Endothelial cell of umbilical vein (primary cell): ENCODE results near the gene PTPN6. TPM values are rescaled to one million over a fixed set of nuclear protein-coding genes. Genes with fewer than 3 reads are reported as not detected.

Experiments
- BruUV-seq: library from RNA; stranded (reverse); fragments of 400-500 nt; replicated peaks from 2 replicates; lab custom pipeline; 2021; lab: Mats Ljungman, UMichigan
- CTCF ChIA-PET: fragments of 300-600, 350-600 bp; sonication (Branson Sonifier 250); formaldehyde crosslinking; loops from one replicate; lab custom pipeline; 2021; ENCODE audit warnings: antibody characterized with exemption, inconsistent platforms; lab: Charles Lee
- POLR2A ChIA-PET: fragments of 300-600, 350-600 bp; sonication (Branson Sonifier 250); formaldehyde crosslinking; loops from one replicate; lab custom pipeline; 2021; ENCODE audit warnings: antibody characterized with exemption, inconsistent platforms; lab: Charles Lee
- DNase-seq: peaks from one replicate; pipeline ENCODE4 v3.0.0-alpha.2; 2011; ENCODE audit warnings: low read depth, low spot score
- FAIRE-seq: peaks from 2 replicates; lab custom pipeline; 2011; peaks lifted over from hg19 to GRCh38; lab: Jason Lieb, UNC
- H2AFZ ChIP-seq: 2 replicates; pipeline ENCODE4 v1.6.0; 2012; ENCODE audit warnings: low read depth, low read length, control low read depth, inconsistent platforms
- H3K27ac ChIP-seq: 2 replicates; pipeline ENCODE4 v1.5.1; 2011; ENCODE audit warnings: low read depth, mild to moderate bottlenecking, control low read depth, low read length, moderate library complexity; ENCODE audit not compliant: insufficient read depth
- H3K27me3 ChIP-seq, 2 experiments: 2 replicates each; pipeline versions ENCODE4 v1.6.0 to v1.6.1; 2011; ENCODE audit warnings: low read length in 2 of 2, mixed read lengths in 1 of 2; ENCODE audit not compliant: control insufficient read depth in 2 of 2, insufficient read depth in 2 of 2
- H3K36me3 ChIP-seq, 2 experiments: 2 replicates in 1 of 2; 3 replicates in 1 of 2; pipeline ENCODE4 v1.5.1; 2011; ENCODE audit warnings: low read length in 2 of 2, mild to moderate bottlenecking in 1 of 2, moderate library complexity in 1 of 2; ENCODE audit not compliant: control insufficient read depth in 2 of 2, insufficient read depth in 2 of 2; ENCODE audit errors: extremely low read depth in 1 of 2
- H3K4me1 ChIP-seq: 3 replicates; pipeline ENCODE4 v1.5.1; 2011; ENCODE audit warnings: mild to moderate bottlenecking, low read length; ENCODE audit not compliant: control insufficient read depth, insufficient read depth; ENCODE audit errors: extremely low read depth
- H3K4me2 ChIP-seq: 2 replicates; pipeline ENCODE4 v1.6.1; 2011; ENCODE audit warnings: low read length, control low read depth, mixed read lengths; ENCODE audit not compliant: insufficient read depth
- H3K4me3 ChIP-seq, 3 experiments: fragments of 200-600 bp in 1 of 3; sonication (generic), shearing (Covaris generic) in 1 of 3; replicated peaks in 1 of 3; 2 replicates each; pipeline ENCODE4 v1.5.1; 2011 to 2016; ENCODE audit warnings: control low read depth in 3 of 3, low read length in 3 of 3, mild to moderate bottlenecking in 2 of 3, inconsistent platforms in 1 of 3, low read depth in 1 of 3, moderate library complexity in 1 of 3; ENCODE audit not compliant: insufficient read depth in 1 of 3
- H3K79me2 ChIP-seq: 2 replicates; pipeline ENCODE4 v1.6.0; 2012; ENCODE audit warnings: low read length, inconsistent platforms; ENCODE audit not compliant: control insufficient read depth, insufficient read depth
- H3K9ac ChIP-seq: replicated peaks from 2 replicates; pipeline ENCODE3; 2011; ENCODE audit warnings: low read length, control low read depth; ENCODE audit not compliant: insufficient read depth; ENCODE audit errors: extremely low read depth
- H3K9me1 ChIP-seq: replicated peaks from 3 replicates; pipeline ENCODE4 v1.6.0; 2011; ENCODE audit warnings: mild to moderate bottlenecking, low read length; ENCODE audit not compliant: control insufficient read depth, insufficient read depth; ENCODE audit errors: extremely low read depth
- H3K9me3 ChIP-seq: replicated peaks from 2 replicates; pipeline ENCODE4 v1.5.1; 2012; ENCODE audit warnings: low read length, inconsistent platforms; ENCODE audit not compliant: control insufficient read depth, insufficient read depth
- H4K20me1 ChIP-seq: replicated peaks from 2 replicates; pipeline ENCODE3; 2011; ENCODE audit warnings: mild to moderate bottlenecking, low read length; ENCODE audit not compliant: control insufficient read depth, insufficient read depth; ENCODE audit errors: extremely low read depth
- EZH2 ChIP-seq: IDR thresholded peaks from 2 replicates; pipeline ENCODE4 v1.6.1; 2012; ENCODE audit warnings: borderline replicate concordance, low read depth, mild to moderate bottlenecking, moderate library complexity, low read length, inconsistent platforms; ENCODE audit not compliant: severe bottlenecking
- GATA2 ChIP-seq: IDR thresholded peaks from 2 replicates; pipeline ENCODE4 v1.7.0; 2011; ENCODE audit warnings: low read depth, mild to moderate bottlenecking, moderate library complexity, mixed read lengths, low read length; ENCODE audit not compliant: insufficient read length, insufficient read depth
- JUN ChIP-seq: IDR thresholded peaks from 2 replicates; pipeline ENCODE4 v1.6.1; 2011; ENCODE audit warnings: borderline replicate concordance, low read depth; ENCODE audit not compliant: insufficient read length, insufficient read depth
- MAX ChIP-seq: IDR thresholded peaks from 2 replicates; pipeline ENCODE4 v1.6.1; 2011; ENCODE audit not compliant: insufficient read depth, insufficient read length
- POLR2A ChIP-seq: IDR thresholded peaks from 2 replicates; pipeline ENCODE4 v1.6.1; 2012; ENCODE audit warnings: low read depth, mild to moderate bottlenecking, control low read depth, low read length
- dilution Hi-C: fragments of 300-500 bp; cut with MboI; formaldehyde crosslinking; loops from one replicate; pipeline ENCODE4 v1.15.0; 2019; ENCODE audit warnings: low sequenced_read_pairs; ENCODE audit not compliant: extremely low pct_ligation_motif_present
- intact Hi-C: fragments of 100-400 bp; cut with micrococcal nuclease; formaldehyde crosslinking; loops from one replicate; pipeline ENCODE4 v1.10.0; 2022
- polyA plus RNA-seq, 4 experiments: library from polyadenylated mRNA; depleted of rRNA in 3 of 4; stranded (reverse) in 3 of 4; unstranded in 1 of 4; fragments of >200 nt; gene quantifications; 2 replicates each; pipeline versions ENCODE4 v1.2.1 to v1.2.3, GENCODE V29; 2011 to 2012; ENCODE audit warnings: missing spikeins in 1 of 4
- total RNA-seq: library from RNA; stranded (reverse); gene quantifications from 2 replicates; pipeline ENCODE4 v1.2.3, GENCODE V29; 2021
- TF ChIP-seq, protein P1 (sequence below), 2 donors: IDR thresholded peaks; 1 replicate in 1 of 2; 2 replicates in 1 of 2; pipeline ENCODE4 v1.5.1; 2011; ENCODE audit warnings: low read length in 2 of 2, mild to moderate bottlenecking in 2 of 2, moderate library complexity in 2 of 2, control low read depth in 1 of 2, inconsistent platforms in 1 of 2, low read depth in 1 of 2; ENCODE audit not compliant: insufficient read depth in 1 of 2; ENCODE audit errors: extremely low read depth in 1 of 2

The PTPN6 gene
- total and polyA plus RNA-seq, 2 donors (not counting 3 experiments of a cell fraction or from before 2014, with no cell fraction given), result 0.25 to 1.6 TPM

- no peak for FAIRE-seq
- no peak overlapping the region for H3K27ac ChIP-seq
- no peak overlapping the region for H2AFZ ChIP-seq
- H3K9me3 ChIP-seq, result no peaks in the 10 kb centered on the region
- no peak overlapping the region for H3K9ac ChIP-seq
- H4K20me1 ChIP-seq, result no peaks in the 10 kb centered on the region
- no peaks in the 10 kb centered on the region for H3K27me3 ChIP-seq
- H3K4me2 ChIP-seq, result no peak overlapping the region
- TF ChIP-seq EZH2, result no peak
- TF ChIP-seq, protein P1, sequence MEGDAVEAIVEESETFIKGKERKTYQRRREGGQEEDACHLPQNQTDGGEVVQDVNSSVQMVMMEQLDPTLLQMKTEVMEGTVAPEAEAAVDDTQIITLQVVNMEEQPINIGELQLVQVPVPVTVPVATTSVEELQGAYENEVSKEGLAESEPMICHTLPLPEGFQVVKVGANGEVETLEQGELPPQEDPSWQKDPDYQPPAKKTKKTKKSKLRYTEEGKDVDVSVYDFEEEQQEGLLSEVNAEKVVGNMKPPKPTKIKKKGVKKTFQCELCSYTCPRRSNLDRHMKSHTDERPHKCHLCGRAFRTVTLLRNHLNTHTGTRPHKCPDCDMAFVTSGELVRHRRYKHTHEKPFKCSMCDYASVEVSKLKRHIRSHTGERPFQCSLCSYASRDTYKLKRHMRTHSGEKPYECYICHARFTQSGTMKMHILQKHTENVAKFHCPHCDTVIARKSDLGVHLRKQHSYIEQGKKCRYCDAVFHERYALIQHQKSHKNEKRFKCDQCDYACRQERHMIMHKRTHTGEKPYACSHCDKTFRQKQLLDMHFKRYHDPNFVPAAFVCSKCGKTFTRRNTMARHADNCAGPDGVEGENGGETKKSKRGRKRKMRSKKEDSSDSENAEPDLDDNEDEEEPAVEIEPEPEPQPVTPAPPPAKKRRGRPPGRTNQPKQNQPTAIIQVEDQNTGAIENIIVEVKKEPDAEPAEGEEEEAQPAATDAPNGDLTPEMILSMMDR (IDR thresholded peaks at IDR 0.05; ENCODE audit: extremely low read depth in 1 of 2, insufficient read depth in 1 of 2, low read depth in 1 of 2, low read length in 2 of 2), result no peak
- TF ChIP-seq JUN, result no peak
- no peak for TF ChIP-seq MAX
- TF ChIP-seq POLR2A, result no peak
- TF ChIP-seq GATA2, result no peak
- H3K79me2 ChIP-seq, result peaks cover 13% of the 10 kb centered on the region
- BruUV-seq, result no TSS peak
- peaks cover 29% of the 10 kb centered on the region for H3K4me1 ChIP-seq
- ChIA-PET CTCF (interaction anchor here (1.2 to 4.3 kb wide), 6 partner anchors 14 to 54 kb away, joined by 6 to 94 read pairs (median 29); partner anchors contain the start of genes C12orf57 and RNU7-1), POLR2A (no interaction called here)
- H3K9me1 ChIP-seq, result no peaks in the 10 kb centered on the region
- dilution Hi-C loops (no loop called here), intact Hi-C loops (no loop called here)
- no peak for DNase-seq
- no peaks in the 10 kb centered on the region for H3K36me3 ChIP-seq
- no peak overlapping the region for H3K4me3 ChIP-seq
Measured at GRCh38 chr12:6923003-6923732, 28.0 kb upstream of the PTPN6 start.
